GM20431 (cell line): ENCODE results near the gene ACSS1.

Experiments used
- in situ Hi-C: fragments of 300-500 bp; cut with MseI, MboI; formaldehyde crosslinking; loops from one replicate; pipeline ENCODE4 v1.15.0; 2020; ENCODE audit warnings: low sequenced_read_pairs; ENCODE audit not compliant: unreplicated experiment

The ACSS1 gene

GRCh38 chr20:25036331-25036936 lies 21.5 kb downstream of the ACSS1 start:
- in situ Hi-C loops = no loop called here

GRCh38 chr20:25035921-25036320 lies 22.0 kb downstream of the ACSS1 start:
- in situ Hi-C loops = no loop called here

- in situ Hi-C loops = no loop called here
These were observed 24.0 kb downstream of the ACSS1 start for GRCh38 chr20:25033924-25034300.

- in situ Hi-C loops = no loop called here
These were observed 24.5 kb downstream of the ACSS1 start for GRCh38 chr20:25033265-25033923.

- in situ Hi-C loops = no loop called here
These were observed 25.3 kb downstream of the ACSS1 start for GRCh38 chr20:25032478-25033264.

- in situ Hi-C loops = no loop called here
These were observed 25.9 kb downstream of the ACSS1 start for GRCh38 chr20:25032065-25032477.

GRCh38 chr20:25031241-25031640 lies 26.7 kb downstream of the ACSS1 start:
- in situ Hi-C loops = no loop called here

GRCh38 chr20:25030649-25031207 lies 27.2 kb downstream of the ACSS1 start:
- in situ Hi-C loops = no loop called here

- in situ Hi-C loops = no loop called here
These were observed 27.8 kb downstream of the ACSS1 start for GRCh38 chr20:25030007-25030648.

- in situ Hi-C loops = no loop called here
These were observed 31.8 kb downstream of the ACSS1 start for GRCh38 chr20:25025986-25026605.

- in situ Hi-C loops = no loop called here
These were observed 32.7 kb downstream of the ACSS1 start for GRCh38 chr20:25025091-25025861.

- in situ Hi-C loops = no loop called here
These were observed 33.8 kb downstream of the ACSS1 start for GRCh38 chr20:25024171-25024570.

- in situ Hi-C loops = no loop called here
These were observed 34.6 kb downstream of the ACSS1 start for GRCh38 chr20:25023356-25023755.

GRCh38 chr20:25022680-25023079 lies 35.3 kb downstream of the ACSS1 start:
- in situ Hi-C loops = no loop called here

- in situ Hi-C loops = no loop called here
These were observed 36.6 kb downstream of the ACSS1 start for GRCh38 chr20:25021336-25021735.

GRCh38 chr20:25020901-25021301 lies 37.0 kb downstream of the ACSS1 start:
- in situ Hi-C loops = no loop called here

GRCh38 chr20:25020345-25020744 lies 37.6 kb downstream of the ACSS1 start:
- in situ Hi-C loops = no loop called here

- in situ Hi-C loops = no loop called here
These were observed 38.4 kb downstream of the ACSS1 start for GRCh38 chr20:25019381-25020155.

GRCh38 chr20:25018841-25019240 lies 39.1 kb downstream of the ACSS1 start:
- in situ Hi-C loops = no loop called here
